ENCODE results near the gene LIMS1. TPM values are rescaled to one million over a fixed set of nuclear protein-coding genes. Genes with fewer than 3 reads are reported as not detected.
"Not testable (repeated sequence)": the region's sequence is repeated elsewhere in the genome, so short reads cannot be mapped to it uniquely, and the experiment has no call there.

LIMS1 gene
- total and polyA plus RNA-seq, 2 donors (not counting 1 experiment from before 2014, with no cell fraction given), result 14.0 to 22.1 TPM

DNA sequence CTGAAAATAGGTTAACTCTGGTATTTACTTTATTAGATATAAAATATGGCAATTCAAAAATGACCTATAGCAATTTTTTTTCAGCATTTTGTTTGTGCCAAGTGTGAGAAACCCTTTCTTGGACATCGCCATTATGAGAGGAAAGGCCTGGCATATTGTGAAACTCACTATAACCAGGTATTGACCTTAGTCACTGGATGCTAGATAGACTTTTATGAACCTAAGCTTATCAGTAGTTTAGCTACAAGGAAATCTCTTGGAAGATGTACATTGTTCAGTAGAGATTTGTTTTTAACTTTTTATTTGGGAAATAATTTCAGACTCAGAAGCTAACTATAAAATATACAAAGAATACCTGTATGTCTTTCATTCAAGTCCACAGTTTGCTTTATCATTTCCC is 142.3 kb downstream of the LIMS1 start:
- POLR2A ChIA-PET; H3K27ac ChIP-seq (ENCODE audit: low read length in 2 of 2); H3K4me3 Mint-ChIP-seq; CTCF ChIA-PET; DNase-seq; H3K27ac Mint-ChIP-seq; H3K9ac ChIP-seq (ENCODE audit: low read length); H3K27me3 Mint-ChIP-seq; intact Hi-C loops (cut with micrococcal nuclease); H3K4me3 ChIP-seq (ENCODE audit: control extremely low read depth in 1 of 5, extremely low read depth in 1 of 5, insufficient read depth in 1 of 5, low read depth in 2 of 5, low read length in 4 of 5); H3K4me1 Mint-ChIP-seq; ATAC-seq (ENCODE audit: low read depth); H4K20me1 ChIP-seq (ENCODE audit: control insufficient read depth, insufficient read depth, low read length, poor library complexity, severe bottlenecking); H3K79me2 ChIP-seq (ENCODE audit: control insufficient read depth, insufficient read depth, low read length); H2AFZ ChIP-seq (ENCODE audit: insufficient read depth, low read depth, low read length, poor library complexity, severe bottlenecking); H3K4me2 ChIP-seq (replicated peaks; ENCODE audit: low read depth, low read length, poor library complexity, severe bottlenecking); H3K4me1 ChIP-seq (ENCODE audit: control insufficient read depth in 2 of 2, insufficient read depth in 2 of 2, low read length in 2 of 2); H3K9me3 Mint-ChIP-seq (ENCODE audit: insufficient read depth); H3K27me3 ChIP-seq (replicated peaks in 1 of 4; ENCODE audit: control extremely low read depth in 1 of 4, control insufficient read depth in 3 of 4, insufficient read depth in 4 of 4, low read length in 3 of 4); H3K9me3 ChIP-seq (ENCODE audit: control extremely low read depth in 1 of 3, control insufficient read depth in 2 of 3, insufficient read depth in 1 of 3, low read length in 2 of 3): not testable (repeated sequence)
- no CpG with 5 or more reads among the region's 1 CpG for WGBS (ENCODE audit: insufficient coverage)
- H3K36me3 ChIP-seq (replicated peaks in 1 of 2; ENCODE audit: control extremely low read depth in 1 of 2, control insufficient read depth in 1 of 2, extremely low read depth in 1 of 2, insufficient read depth in 2 of 2, low read length in 1 of 2), result peaks cover 2 to 11% of the 10 kb centered on the region in 2 experiments

DNA sequence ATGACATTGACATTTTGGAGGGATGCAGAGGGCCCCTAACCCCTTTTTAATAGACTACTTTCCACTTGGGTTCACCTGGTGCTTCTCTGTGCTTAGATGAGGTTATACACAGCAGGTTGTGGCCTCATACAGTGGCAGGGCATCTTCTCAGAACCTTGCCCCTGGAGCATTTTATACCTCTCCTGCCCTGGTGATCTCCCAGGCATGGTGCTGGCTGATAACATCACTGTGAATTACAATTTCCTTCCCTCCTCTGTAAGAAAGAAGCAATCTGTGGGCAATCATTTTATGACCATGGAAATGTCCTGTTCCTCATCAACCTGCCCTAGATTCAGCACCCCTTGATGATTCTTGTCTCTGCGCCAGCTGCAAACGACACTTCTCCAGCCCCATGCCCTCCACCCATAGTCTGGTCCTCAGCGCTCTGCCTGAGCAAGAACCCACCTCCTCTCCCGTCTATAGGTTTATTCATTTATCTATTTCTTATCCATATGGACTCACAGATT is 143.0 kb downstream of the LIMS1 start:
- H3K79me2 ChIP-seq (ENCODE audit: control insufficient read depth, insufficient read depth, low read length); H3K27me3 ChIP-seq (replicated peaks in 1 of 4; ENCODE audit: control extremely low read depth in 1 of 4, control insufficient read depth in 3 of 4, insufficient read depth in 4 of 4, low read length in 3 of 4); intact Hi-C loops (cut with micrococcal nuclease); H3K4me1 Mint-ChIP-seq; H3K9me3 ChIP-seq (ENCODE audit: control extremely low read depth in 1 of 3, control insufficient read depth in 2 of 3, insufficient read depth in 1 of 3, low read length in 2 of 3); H2AFZ ChIP-seq (ENCODE audit: insufficient read depth, low read depth, low read length, poor library complexity, severe bottlenecking); H3K4me3 Mint-ChIP-seq; ATAC-seq (ENCODE audit: low read depth); POLR2A ChIA-PET; H3K27me3 Mint-ChIP-seq; H4K20me1 ChIP-seq (ENCODE audit: control insufficient read depth, insufficient read depth, low read length, poor library complexity, severe bottlenecking); H3K4me1 ChIP-seq (ENCODE audit: control insufficient read depth in 2 of 2, insufficient read depth in 2 of 2, low read length in 2 of 2); H3K4me2 ChIP-seq (replicated peaks; ENCODE audit: low read depth, low read length, poor library complexity, severe bottlenecking); H3K9me3 Mint-ChIP-seq (ENCODE audit: insufficient read depth); H3K27ac ChIP-seq (ENCODE audit: low read length in 2 of 2); DNase-seq; H3K4me3 ChIP-seq (ENCODE audit: control extremely low read depth in 1 of 5, extremely low read depth in 1 of 5, insufficient read depth in 1 of 5, low read depth in 2 of 5, low read length in 4 of 5); H3K27ac Mint-ChIP-seq; CTCF ChIA-PET; H3K9ac ChIP-seq (ENCODE audit: low read length): not testable (repeated sequence)
- peaks cover 2 to 15% of the 10 kb centered on the region in 2 experiments for H3K36me3 ChIP-seq (replicated peaks in 1 of 2; ENCODE audit: control extremely low read depth in 1 of 2, control insufficient read depth in 1 of 2, extremely low read depth in 1 of 2, insufficient read depth in 2 of 2, low read length in 1 of 2)
- no CpG with 5 or more reads among the region's 4 CpGs for WGBS (ENCODE audit: insufficient coverage)

DNA sequence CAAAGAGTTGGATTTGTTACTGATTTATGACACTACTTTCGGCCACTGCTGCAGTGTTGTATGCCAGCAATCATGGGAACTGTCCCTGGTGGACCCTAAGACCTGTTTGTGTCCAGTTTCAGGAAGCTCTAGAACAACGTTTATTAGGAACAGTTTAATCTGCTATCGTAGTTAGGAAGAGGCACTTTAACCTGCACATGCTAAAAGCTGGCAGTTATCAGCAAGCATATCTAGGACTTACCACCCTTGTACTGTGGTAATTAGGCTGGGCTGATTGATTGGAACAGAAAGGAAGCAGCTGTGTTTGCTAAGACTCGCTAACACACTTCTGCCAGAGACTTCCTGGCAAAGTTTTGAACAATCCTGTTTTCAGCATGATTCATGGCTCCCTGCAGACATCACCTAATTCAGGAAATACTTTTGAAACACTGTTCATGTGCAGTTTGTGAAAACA is 144.0 kb downstream of the LIMS1 start:
- H3K27me3 ChIP-seq (replicated peaks in 1 of 4; ENCODE audit: control extremely low read depth in 1 of 4, control insufficient read depth in 3 of 4, insufficient read depth in 4 of 4, low read length in 3 of 4); H3K79me2 ChIP-seq (ENCODE audit: control insufficient read depth, insufficient read depth, low read length); H3K4me1 ChIP-seq (ENCODE audit: control insufficient read depth in 2 of 2, insufficient read depth in 2 of 2, low read length in 2 of 2); H3K4me1 Mint-ChIP-seq; ATAC-seq (ENCODE audit: low read depth); H4K20me1 ChIP-seq (ENCODE audit: control insufficient read depth, insufficient read depth, low read length, poor library complexity, severe bottlenecking); POLR2A ChIA-PET; H3K4me3 ChIP-seq (ENCODE audit: control extremely low read depth in 1 of 5, extremely low read depth in 1 of 5, insufficient read depth in 1 of 5, low read depth in 2 of 5, low read length in 4 of 5); H3K9me3 Mint-ChIP-seq (ENCODE audit: insufficient read depth); DNase-seq; H3K4me3 Mint-ChIP-seq; H3K27ac Mint-ChIP-seq; CTCF ChIA-PET; H3K27me3 Mint-ChIP-seq; H2AFZ ChIP-seq (ENCODE audit: insufficient read depth, low read depth, low read length, poor library complexity, severe bottlenecking); intact Hi-C loops (cut with micrococcal nuclease); H3K27ac ChIP-seq (ENCODE audit: low read length in 2 of 2); H3K9me3 ChIP-seq (ENCODE audit: control extremely low read depth in 1 of 3, control insufficient read depth in 2 of 3, insufficient read depth in 1 of 3, low read length in 2 of 3); H3K9ac ChIP-seq (ENCODE audit: low read length); H3K4me2 ChIP-seq (replicated peaks; ENCODE audit: low read depth, low read length, poor library complexity, severe bottlenecking): not testable (repeated sequence)
- WGBS (ENCODE audit: insufficient coverage), result no CpG with 5 or more reads among the region's 4 CpGs
- peaks cover 2 to 13% of the 10 kb centered on the region in 2 experiments for H3K36me3 ChIP-seq (replicated peaks in 1 of 2; ENCODE audit: control extremely low read depth in 1 of 2, control insufficient read depth in 1 of 2, extremely low read depth in 1 of 2, insufficient read depth in 2 of 2, low read length in 1 of 2)

DNA sequence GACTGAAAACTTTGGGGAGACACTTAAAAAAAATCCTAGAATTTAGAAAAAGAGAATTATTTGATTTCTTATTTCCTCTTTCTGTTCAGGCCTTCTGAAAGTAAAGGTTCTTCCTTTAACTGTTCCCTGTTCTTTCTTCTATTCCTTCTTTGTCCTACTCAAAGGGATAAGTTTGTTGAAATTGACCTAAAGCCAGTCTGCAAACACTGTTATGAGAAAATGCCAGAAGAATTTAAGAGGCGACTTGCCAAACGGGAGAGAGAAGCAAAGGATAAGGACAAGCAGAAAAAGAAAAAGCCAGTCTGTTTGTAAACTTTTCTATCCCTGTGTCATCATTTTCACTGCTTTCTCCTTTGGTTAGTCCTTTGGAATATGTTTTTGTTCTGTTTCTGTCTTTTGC is 146.5 kb downstream of the LIMS1 start:
- H4K20me1 ChIP-seq (ENCODE audit: control insufficient read depth, insufficient read depth, low read length, poor library complexity, severe bottlenecking); H3K9me3 Mint-ChIP-seq (ENCODE audit: insufficient read depth); H3K27ac ChIP-seq (ENCODE audit: low read length in 2 of 2); H3K4me1 Mint-ChIP-seq; intact Hi-C loops (cut with micrococcal nuclease); CTCF ChIA-PET; H2AFZ ChIP-seq (ENCODE audit: insufficient read depth, low read depth, low read length, poor library complexity, severe bottlenecking); H3K79me2 ChIP-seq (ENCODE audit: control insufficient read depth, insufficient read depth, low read length); H3K4me3 ChIP-seq (ENCODE audit: control extremely low read depth in 1 of 5, extremely low read depth in 1 of 5, insufficient read depth in 1 of 5, low read depth in 2 of 5, low read length in 4 of 5); H3K27ac Mint-ChIP-seq; H3K27me3 Mint-ChIP-seq; ATAC-seq (ENCODE audit: low read depth); H3K4me3 Mint-ChIP-seq; H3K4me1 ChIP-seq (ENCODE audit: control insufficient read depth in 2 of 2, insufficient read depth in 2 of 2, low read length in 2 of 2); H3K27me3 ChIP-seq (replicated peaks in 1 of 4; ENCODE audit: control extremely low read depth in 1 of 4, control insufficient read depth in 3 of 4, insufficient read depth in 4 of 4, low read length in 3 of 4); H3K9me3 ChIP-seq (ENCODE audit: control extremely low read depth in 1 of 3, control insufficient read depth in 2 of 3, insufficient read depth in 1 of 3, low read length in 2 of 3); DNase-seq; POLR2A ChIA-PET; H3K4me2 ChIP-seq (replicated peaks; ENCODE audit: low read depth, low read length, poor library complexity, severe bottlenecking); H3K9ac ChIP-seq (ENCODE audit: low read length): not testable (repeated sequence)
- no CpG with 5 or more reads among the region's 2 CpGs for WGBS (ENCODE audit: insufficient coverage)
- H3K36me3 ChIP-seq (replicated peaks in 1 of 2; ENCODE audit: control extremely low read depth in 1 of 2, control insufficient read depth in 1 of 2, extremely low read depth in 1 of 2, insufficient read depth in 2 of 2, low read length in 1 of 2), result peaks cover 2 to 11% of the 10 kb centered on the region in 2 experiments

All from B cell (primary cell).